Osteocyte (in vitro differentiated cells): ENCODE measurements around the gene DLG2. TPM values are rescaled to one million over a fixed set of nuclear protein-coding genes. Genes with fewer than 3 reads are reported as not detected.
"Not testable (repeated sequence)": the region's sequence is repeated elsewhere in the genome, so short reads cannot be mapped to it uniquely, and the experiment has no call there.

Experiments
- DNase-seq: peaks from one replicate; pipeline ENCODE4 v3.0.0; 2021; ENCODE audit warnings: mixed read lengths; ENCODE audit not compliant: unreplicated experiment; ENCODE audit errors: extremely low spot score
- H3K27ac Mint-ChIP-seq: one replicate; pipeline ENCODE4 v1.8.0; 2021; ENCODE audit warnings: mild to moderate bottlenecking, mixed read lengths; ENCODE audit not compliant: unreplicated experiment
- H3K27me3 Mint-ChIP-seq: one replicate; pipeline ENCODE4 v1.8.0; 2021; ENCODE audit warnings: mixed read lengths; ENCODE audit not compliant: unreplicated experiment
- H3K36me3 Mint-ChIP-seq: one replicate; pipeline ENCODE4 v1.8.0; 2021; ENCODE audit warnings: mixed read lengths; ENCODE audit not compliant: unreplicated experiment
- H3K4me1 Mint-ChIP-seq: one replicate; pipeline ENCODE4 v1.8.0; 2021; ENCODE audit warnings: mixed read lengths; ENCODE audit not compliant: unreplicated experiment
- H3K4me3 Mint-ChIP-seq: one replicate; pipeline ENCODE4 v1.8.0; 2021; ENCODE audit warnings: mild to moderate bottlenecking, moderate library complexity, mixed read lengths; ENCODE audit not compliant: unreplicated experiment
- H3K9me3 Mint-ChIP-seq: one replicate; pipeline ENCODE4 v1.8.0; 2021; ENCODE audit warnings: mixed read lengths; ENCODE audit not compliant: unreplicated experiment
- total RNA-seq: library from RNA; stranded (reverse); gene quantifications from 2 replicates; pipeline ENCODE4 v1.2.1, GENCODE V29; 2021
- TF ChIP-seq, protein P1 (sequence below): fragments of 200-600 bp; sonication (generic); IDR thresholded peaks from 2 replicates; pipeline ENCODE4 v1.5.0; 2021; ENCODE audit warnings: antibody characterized with exemption, mild to moderate bottlenecking, moderate library complexity

Gene DLG2
- total RNA-seq, 1 donor from 2014 or later, result 2.1 TPM

GRCh38 chr11:83427501-83427900 lies 2199.6 kb downstream of the DLG2 start:
- no peak overlapping the region for H3K27ac Mint-ChIP-seq
- no peaks in the 10 kb centered on the region for H3K27me3 Mint-ChIP-seq
- no peak overlapping the region for H3K4me3 Mint-ChIP-seq
- DNase-seq, result no peak
- H3K36me3 Mint-ChIP-seq, result no peaks in the 10 kb centered on the region
- peaks cover 3% of the 10 kb centered on the region for H3K9me3 Mint-ChIP-seq
- TF ChIP-seq, protein P1, sequence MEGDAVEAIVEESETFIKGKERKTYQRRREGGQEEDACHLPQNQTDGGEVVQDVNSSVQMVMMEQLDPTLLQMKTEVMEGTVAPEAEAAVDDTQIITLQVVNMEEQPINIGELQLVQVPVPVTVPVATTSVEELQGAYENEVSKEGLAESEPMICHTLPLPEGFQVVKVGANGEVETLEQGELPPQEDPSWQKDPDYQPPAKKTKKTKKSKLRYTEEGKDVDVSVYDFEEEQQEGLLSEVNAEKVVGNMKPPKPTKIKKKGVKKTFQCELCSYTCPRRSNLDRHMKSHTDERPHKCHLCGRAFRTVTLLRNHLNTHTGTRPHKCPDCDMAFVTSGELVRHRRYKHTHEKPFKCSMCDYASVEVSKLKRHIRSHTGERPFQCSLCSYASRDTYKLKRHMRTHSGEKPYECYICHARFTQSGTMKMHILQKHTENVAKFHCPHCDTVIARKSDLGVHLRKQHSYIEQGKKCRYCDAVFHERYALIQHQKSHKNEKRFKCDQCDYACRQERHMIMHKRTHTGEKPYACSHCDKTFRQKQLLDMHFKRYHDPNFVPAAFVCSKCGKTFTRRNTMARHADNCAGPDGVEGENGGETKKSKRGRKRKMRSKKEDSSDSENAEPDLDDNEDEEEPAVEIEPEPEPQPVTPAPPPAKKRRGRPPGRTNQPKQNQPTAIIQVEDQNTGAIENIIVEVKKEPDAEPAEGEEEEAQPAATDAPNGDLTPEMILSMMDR, result no peak
- no peaks in the 10 kb centered on the region for H3K4me1 Mint-ChIP-seq

GRCh38 chr11:83425137-83425466 lies 2202.0 kb downstream of the DLG2 start:
- TF ChIP-seq, protein P1, result no peak
- H3K36me3 Mint-ChIP-seq, result no peaks in the 10 kb centered on the region
- H3K9me3 Mint-ChIP-seq, result peaks cover 6% of the 10 kb centered on the region

GRCh38 chr11:83424376-83425136 lies 2202.6 kb downstream of the DLG2 start:
- H3K4me1 Mint-ChIP-seq, result no peaks in the 10 kb centered on the region
- no peak for DNase-seq
- H3K36me3 Mint-ChIP-seq, result no peaks in the 10 kb centered on the region
- H3K4me3 Mint-ChIP-seq, result no peak overlapping the region
- TF ChIP-seq, protein P1, result no peak
- H3K9me3 Mint-ChIP-seq, result peaks cover 8% of the 10 kb centered on the region
- no peaks in the 10 kb centered on the region for H3K27me3 Mint-ChIP-seq
- no peak overlapping the region for H3K27ac Mint-ChIP-seq

More at GRCh38 chr11:83425137-83425466, 2202.0 kb downstream of the DLG2 start:
- Mint-ChIP-seq H3K27me3 (no peaks in the 10 kb centered on the region), H3K4me1 (no peaks in the 10 kb centered on the region), H3K27ac (no peak overlapping the region), H3K4me3 (no peak overlapping the region)
- no peak for DNase-seq

DNA sequence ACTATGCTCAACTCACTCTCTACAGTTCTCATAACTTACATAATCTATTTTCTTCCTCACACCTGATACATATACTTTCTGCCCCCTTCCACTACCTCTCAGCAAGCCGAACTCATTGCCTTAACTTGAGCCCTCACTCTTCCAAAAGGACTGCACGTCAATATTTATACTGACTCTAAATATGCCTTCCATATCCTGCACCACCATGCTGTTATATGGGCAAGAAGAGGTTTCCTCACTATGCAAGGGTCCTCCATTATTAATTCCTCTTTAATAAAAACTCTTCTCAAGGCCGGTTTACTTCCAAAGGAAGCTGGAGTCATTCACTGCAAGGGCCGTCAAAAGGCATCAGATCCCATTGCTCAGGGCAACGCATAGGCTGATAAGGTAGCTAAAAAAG lies 2204.5 kb downstream of the DLG2 start:
- DNase-seq, H3K27me3 Mint-ChIP-seq, H3K4me3 Mint-ChIP-seq, H3K9me3 Mint-ChIP-seq, H3K4me1 Mint-ChIP-seq, H3K36me3 Mint-ChIP-seq, H3K27ac Mint-ChIP-seq: not testable (repeated sequence)

GRCh38 chr11:83410605-83411565 lies 2216.3 kb downstream of the DLG2 start:
- no peak overlapping the region for H3K4me3 Mint-ChIP-seq

More at GRCh38 chr11:83410605-83411565, 2216.3 kb downstream of the DLG2 start:
- TF ChIP-seq, protein P1, result no peak
- DNase-seq, result no peak
- Mint-ChIP-seq H3K9me3 (peaks cover 4% of the 10 kb centered on the region), H3K27me3 (no peaks in the 10 kb centered on the region), H3K4me1 (no peaks in the 10 kb centered on the region), H3K36me3 (no peaks in the 10 kb centered on the region), H3K27ac (no peak overlapping the region)
